A673 (cell line): ENCODE data around the gene TMIE. TPM values are rescaled to one million over a fixed set of nuclear protein-coding genes. Genes with fewer than 3 reads are reported as not detected.

ENCODE experiments used
- BruUV-seq: library from RNA; stranded (reverse); fragments of 400-500 nt; replicated peaks from 2 replicates; lab custom pipeline; 2021; lab: Mats Ljungman, UMichigan
- CTCF ChIA-PET: fragments of 300-600 bp; sonication (Branson Sonifier 250); formaldehyde crosslinking; loops from one replicate; lab custom pipeline; 2022; ENCODE audit warnings: antibody characterized with exemption; lab: Charles Lee
- POLR2A ChIA-PET: fragments of 300-600 bp; sonication (Branson Sonifier 250); formaldehyde crosslinking; loops from one replicate; lab custom pipeline; 2022; ENCODE audit warnings: antibody characterized with exemption; ENCODE audit not compliant: low non-redundant PET; lab: Charles Lee
- DNase-seq: peaks from one replicate; pipeline ENCODE4 v3.0.0-alpha.2; 2015; ENCODE audit warnings: low spot score
- H3K27ac ChIP-seq: fragments of 200-600 bp; sonication (generic); 2 replicates; pipeline ENCODE4 v1.5.1; 2016; ENCODE audit warnings: mixed run types, low read depth, mild to moderate bottlenecking, mixed read lengths, antibody characterized with exemption, low read length; ENCODE audit not compliant: poor library complexity, severe bottlenecking
- H3K27me3 ChIP-seq: fragments of 200-600 bp; sonication (generic); replicated peaks from 2 replicates; pipeline ENCODE4 v1.6.1; 2017; ENCODE audit warnings: mixed run types, low read depth, mild to moderate bottlenecking, mixed read lengths, antibody characterized with exemption, low read length; ENCODE audit not compliant: insufficient read depth, poor library complexity
- H3K36me3 ChIP-seq: fragments of 200-600 bp; sonication (generic); 2 replicates; pipeline ENCODE4 v1.6.1; 2016; ENCODE audit warnings: mixed run types, mild to moderate bottlenecking, mixed read lengths, antibody characterized with exemption, low read length; ENCODE audit not compliant: insufficient read depth, poor library complexity, severe bottlenecking
- H3K4me1 ChIP-seq: fragments of 200-600 bp; sonication (generic); 2 replicates; pipeline ENCODE4 v1.6.1; 2017; ENCODE audit warnings: mixed run types, mild to moderate bottlenecking, mixed read lengths, antibody characterized with exemption, low read length; ENCODE audit not compliant: insufficient read depth, poor library complexity, severe bottlenecking
- H3K4me3 ChIP-seq: fragments of 200-600 bp; sonication (generic); 2 replicates; pipeline ENCODE4 v1.5.1; 2016; ENCODE audit warnings: low read depth, mixed run types, mild to moderate bottlenecking, mixed read lengths, low read length; ENCODE audit not compliant: poor library complexity, severe bottlenecking
- H3K9me3 ChIP-seq: fragments of 200-600 bp; sonication (generic); 2 replicates; pipeline ENCODE4 v1.6.1; 2016; ENCODE audit warnings: mixed run types, low read depth, mild to moderate bottlenecking, mixed read lengths, antibody characterized with exemption, low read length; ENCODE audit not compliant: poor library complexity, severe bottlenecking
- CTCF ChIP-seq: fragments of 300-800, 200-600 bp; sonication (generic); conservative IDR thresholded peaks from 2 replicates; pipeline ENCODE4 v1.5.1; 2017; ENCODE audit warnings: low read depth, mild to moderate bottlenecking, antibody characterized with exemption, low read length, moderate library complexity, mixed read lengths
- EZH2 ChIP-seq: fragments of 200-600 bp; sonication (generic); IDR thresholded peaks from 2 replicates; pipeline ENCODE4 v1.6.1; 2017; ENCODE audit warnings: borderline replicate concordance, low read depth, mild to moderate bottlenecking, mixed read lengths, antibody characterized with exemption, low read length; ENCODE audit not compliant: poor library complexity, severe bottlenecking
- intact Hi-C: fragments of 100-400 bp; cut with micrococcal nuclease; formaldehyde crosslinking; loops from one replicate; pipeline ENCODE4 v1.10.0; 2022; ENCODE audit not compliant: unreplicated experiment
- total RNA-seq: library from RNA; stranded (reverse); gene quantifications from 2 replicates; pipeline ENCODE4 v1.2.3, GENCODE V29; 2021

The TMIE gene
- total RNA-seq, 1 experiment from 2014 or later, result not detected

GRCh38 chr3:46672349-46672695 lies 28.9 kb upstream of the TMIE start:
- ChIA-PET POLR2A (no interaction called here), CTCF (no interaction called here)
- TF ChIP-seq CTCF, result no peak
- no peak for TF ChIP-seq EZH2
- no peaks in the 10 kb centered on the region for H3K4me1 ChIP-seq
- no peaks in the 10 kb centered on the region for H3K27me3 ChIP-seq
- no peak for DNase-seq
- H3K4me3 ChIP-seq, result no peak overlapping the region
- no peaks in the 10 kb centered on the region for H3K36me3 ChIP-seq
- intact Hi-C loops, result no loop called here
- H3K9me3 ChIP-seq, result no peaks in the 10 kb centered on the region
- no TSS peak for BruUV-seq
- no peak overlapping the region for H3K27ac ChIP-seq

- Histone ChIP-seq H3K4me1 (no peaks in the 10 kb centered on the region), H3K27ac (no peak overlapping the region), H3K4me3 (no peak overlapping the region), H3K9me3 (no peaks in the 10 kb centered on the region), H3K27me3 (no peaks in the 10 kb centered on the region), H3K36me3 (no peaks in the 10 kb centered on the region)
- intact Hi-C loops, result no loop called here
- no peak for TF ChIP-seq EZH2
- no peak for TF ChIP-seq CTCF
- no peak for DNase-seq
- CTCF ChIA-PET, result no interaction called here
- POLR2A ChIA-PET, result no interaction called here
- no TSS peak for BruUV-seq
Observed at GRCh38 chr3:46673151-46674030, 27.8 kb upstream of the TMIE start.

GRCh38 chr3:46674031-46674845 lies 27.0 kb upstream of the TMIE start:
- TF ChIP-seq EZH2 (no peak), CTCF (peak; percentile 27)
- BruUV-seq, result no TSS peak
- no peak overlapping the region for H3K4me3 ChIP-seq
- ChIA-PET POLR2A (no interaction called here), CTCF (no interaction called here)
- no peak for DNase-seq
- H3K36me3 ChIP-seq, result no peaks in the 10 kb centered on the region
- H3K9me3 ChIP-seq, result no peaks in the 10 kb centered on the region
- intact Hi-C loops, result no loop called here
- H3K27me3 ChIP-seq, result no peaks in the 10 kb centered on the region
- H3K4me1 ChIP-seq, result no peaks in the 10 kb centered on the region
- no peak overlapping the region for H3K27ac ChIP-seq
